CD4-positive, alpha-beta T cell treated with Interleukin-4 for 1 hour (primary cell): ENCODE measurements around the gene HIP1R.

Source experiments
- DNase-seq, 2 donors: peaks; one replicate each; pipeline ENCODE4 v3.0.0-alpha.2; 2020 to 2022

HIP1R gene

DNA sequence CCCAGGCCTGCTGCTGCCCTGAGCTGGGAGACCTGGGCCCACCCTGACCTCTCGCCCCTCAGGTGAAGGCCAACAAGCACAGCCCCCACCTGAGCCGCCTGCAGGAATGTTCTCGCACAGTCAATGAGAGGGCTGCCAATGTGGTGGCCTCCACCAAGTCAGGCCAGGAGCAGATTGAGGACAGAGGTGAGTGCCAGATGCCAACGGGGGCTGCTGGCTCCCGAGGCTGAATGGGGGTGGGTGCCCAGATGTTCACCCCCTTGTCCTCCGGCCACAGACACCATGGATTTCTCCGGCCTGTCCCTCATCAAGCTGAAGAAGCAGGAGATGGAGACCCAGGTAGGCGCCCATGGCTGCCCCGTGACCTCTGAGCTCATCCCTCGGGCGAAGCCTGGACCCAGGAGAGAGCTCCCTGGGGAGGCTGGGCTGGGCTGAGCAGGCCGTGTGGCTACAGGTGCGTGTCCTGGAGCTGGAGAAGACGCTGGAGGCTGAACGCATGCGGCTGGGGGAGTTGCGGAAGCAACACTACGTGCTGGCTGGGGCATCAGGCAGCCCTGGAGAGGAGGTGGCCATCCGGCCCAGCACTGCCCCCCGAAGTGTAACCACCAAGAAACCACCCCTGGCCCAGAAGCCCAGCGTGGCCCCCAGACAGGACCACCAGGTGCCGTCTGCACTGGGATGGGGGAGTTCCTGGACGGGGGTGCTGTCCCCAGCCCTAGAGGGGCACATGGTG lies 25.8 kb downstream of the HIP1R start:
- no peak for DNase-seq

DNA sequence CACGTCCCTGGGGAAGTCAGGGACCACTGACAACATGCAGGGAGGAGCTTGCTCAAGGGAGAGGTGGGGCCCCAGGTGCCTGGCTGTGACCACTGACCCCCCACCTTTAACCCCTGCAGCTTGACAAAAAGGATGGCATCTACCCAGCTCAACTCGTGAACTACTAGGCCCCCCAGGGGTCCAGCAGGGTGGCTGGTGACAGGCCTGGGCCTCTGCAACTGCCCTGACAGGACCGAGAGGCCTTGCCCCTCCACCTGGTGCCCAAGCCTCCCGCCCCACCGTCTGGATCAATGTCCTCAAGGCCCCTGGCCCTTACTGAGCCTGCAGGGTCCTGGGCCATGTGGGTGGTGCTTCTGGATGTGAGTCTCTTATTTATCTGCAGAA lies 26.3 kb downstream of the HIP1R start:
- no peak for DNase-seq

DNA sequence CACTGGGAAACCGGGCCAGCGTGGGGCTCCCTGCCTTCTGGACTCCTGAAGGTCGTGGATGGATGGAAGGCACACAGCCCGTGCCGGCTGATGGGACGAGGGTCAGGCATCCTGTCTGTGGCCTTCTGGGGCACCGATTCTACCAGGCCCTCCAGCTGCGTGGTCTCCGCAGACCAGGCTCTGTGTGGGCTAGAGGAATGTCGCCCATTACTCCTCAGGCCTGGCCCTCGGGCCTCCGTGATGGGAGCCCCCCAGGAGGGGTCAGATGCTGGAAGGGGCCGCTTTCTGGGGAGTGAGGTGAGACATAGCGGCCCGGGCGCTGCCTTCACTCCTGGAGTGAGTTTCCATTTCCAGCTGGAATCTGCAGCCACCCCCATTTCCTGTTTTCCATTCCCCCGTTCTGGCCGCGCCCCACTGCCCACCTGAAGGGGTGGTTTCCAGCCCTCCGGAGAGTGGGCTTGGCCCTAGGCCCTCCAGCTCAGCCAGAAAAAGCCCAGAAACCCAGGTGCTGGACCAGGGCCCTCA lies 26.9 kb downstream of the HIP1R start:
- no peak for DNase-seq

DNA sequence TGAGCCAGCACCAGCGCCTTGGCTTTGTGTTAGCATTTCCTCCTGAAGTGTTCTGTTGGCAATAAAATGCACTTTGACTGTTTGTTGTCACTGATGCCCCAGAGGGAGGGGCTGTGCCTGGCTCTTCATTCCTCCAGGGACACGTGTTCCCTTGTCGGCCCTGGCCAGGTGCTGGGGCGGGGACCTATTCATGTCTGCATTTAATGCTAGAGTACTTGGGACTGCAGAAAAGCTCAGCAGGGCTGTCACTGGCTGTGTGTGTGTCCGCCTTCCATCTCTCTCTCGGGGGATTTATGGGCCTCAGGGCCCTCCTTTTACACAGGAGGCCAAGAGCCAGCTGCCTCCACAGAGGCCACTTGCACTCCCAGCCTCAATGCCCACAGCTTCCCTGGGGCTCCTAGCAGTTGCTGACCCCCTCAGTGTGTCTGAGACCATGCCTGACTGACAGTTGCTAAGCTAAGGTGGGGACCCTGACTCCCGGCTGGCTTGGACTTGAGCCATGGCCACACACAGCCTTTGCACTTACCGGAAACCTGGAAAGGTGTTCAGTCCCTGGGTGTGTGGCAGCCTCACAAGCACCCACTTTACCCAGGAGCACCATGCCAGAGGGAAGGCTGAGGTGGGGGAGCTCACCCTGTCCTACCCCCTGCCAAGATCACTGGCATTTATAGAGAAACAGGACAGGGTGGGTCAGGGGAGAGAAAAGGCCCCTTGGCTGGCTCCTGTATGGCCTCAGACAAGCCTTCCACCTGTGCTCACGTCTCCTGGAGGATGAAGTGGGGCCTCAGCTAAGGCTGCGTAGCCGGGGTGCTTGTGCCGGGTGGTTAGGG lies 27.8 kb downstream of the HIP1R start:
- DNase-seq = peak in 1 of 2 donors; percentile 35

DNA sequence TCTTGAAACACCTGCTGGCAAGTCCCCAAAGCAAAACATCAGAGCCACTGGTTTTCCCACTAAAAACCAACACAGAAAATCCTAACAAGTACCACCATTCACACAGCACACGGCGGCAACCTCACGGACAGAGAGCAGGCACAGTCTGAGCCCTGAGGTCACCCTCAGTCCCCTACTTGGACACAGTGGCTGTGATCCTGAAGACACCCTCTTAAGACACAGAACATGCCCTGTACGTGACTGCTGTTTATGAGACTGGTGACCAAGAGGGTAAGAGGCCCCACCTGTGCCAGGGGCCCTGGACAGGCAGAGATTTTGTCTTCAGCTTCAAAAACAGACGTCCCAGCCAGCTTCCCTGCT lies 29.6 kb downstream of the HIP1R start:
- no peak for DNase-seq

DNA sequence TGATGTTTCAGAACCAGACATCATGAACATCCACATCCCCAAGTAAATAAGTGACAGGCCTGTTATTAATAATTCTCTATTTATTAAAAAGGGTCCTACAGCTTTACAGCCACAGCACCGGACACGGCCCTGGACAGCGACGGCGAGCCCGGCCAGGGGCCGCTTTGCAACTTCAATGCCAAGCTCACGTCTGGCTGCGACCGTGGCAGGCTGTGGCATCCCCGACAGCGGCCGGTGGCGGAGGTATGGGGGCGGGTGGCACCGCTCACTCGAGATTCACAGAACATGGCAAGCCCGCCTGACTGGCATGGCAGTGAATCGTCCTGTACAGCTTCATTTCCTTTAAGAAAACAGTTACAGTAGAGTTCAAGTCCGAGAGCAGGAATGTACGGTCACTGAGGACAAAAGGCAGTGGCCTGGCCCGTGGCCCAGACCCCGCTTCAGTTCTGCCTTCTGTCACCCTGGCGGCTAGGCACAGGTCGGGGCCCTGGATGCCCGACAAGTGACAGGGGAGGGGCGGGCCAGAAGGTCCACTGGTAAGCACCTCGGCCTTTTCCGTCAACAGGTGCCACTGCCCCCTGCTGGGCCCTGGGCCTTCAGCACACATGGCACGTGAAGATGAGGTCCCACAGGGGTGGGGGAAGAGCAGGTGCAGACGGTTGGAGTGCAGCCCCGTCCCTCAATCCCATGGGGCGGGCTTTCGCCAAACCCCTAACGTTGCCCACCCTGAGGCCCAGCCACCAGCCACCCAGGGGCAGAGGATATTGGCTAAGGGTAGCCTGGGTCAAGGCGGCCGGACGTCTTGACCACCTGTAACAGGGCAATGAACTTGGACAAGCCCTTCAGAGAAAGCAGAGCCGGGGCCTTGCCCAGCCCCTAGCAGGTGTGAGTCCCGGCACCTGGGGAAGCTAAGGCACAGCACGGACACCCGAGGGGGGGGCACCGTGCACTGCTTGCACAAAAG lies 30.3 kb downstream of the HIP1R start:
- DNase-seq = peak in 1 of 2 donors; percentile 38

DNA sequence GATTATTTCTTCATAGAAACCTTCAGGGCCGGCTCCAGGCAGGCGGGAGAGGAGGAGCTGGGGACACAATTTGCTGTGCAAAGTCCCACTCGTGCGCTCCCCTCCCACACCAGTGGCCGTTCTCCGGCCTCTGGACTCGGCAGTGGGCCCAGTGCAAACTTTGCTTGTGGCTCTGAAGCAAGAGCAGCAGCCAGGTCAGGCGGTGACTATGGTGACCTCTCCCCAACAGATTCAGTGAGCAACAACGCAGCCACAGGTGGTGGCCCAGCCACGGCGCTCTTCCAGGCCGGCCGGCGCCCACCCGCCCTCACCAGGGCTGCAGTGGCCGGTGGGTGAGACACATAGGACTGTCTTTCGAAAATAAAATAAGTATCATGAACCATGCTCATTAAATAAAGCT lies 31.1 kb downstream of the HIP1R start:
- DNase-seq = no peak

DNA sequence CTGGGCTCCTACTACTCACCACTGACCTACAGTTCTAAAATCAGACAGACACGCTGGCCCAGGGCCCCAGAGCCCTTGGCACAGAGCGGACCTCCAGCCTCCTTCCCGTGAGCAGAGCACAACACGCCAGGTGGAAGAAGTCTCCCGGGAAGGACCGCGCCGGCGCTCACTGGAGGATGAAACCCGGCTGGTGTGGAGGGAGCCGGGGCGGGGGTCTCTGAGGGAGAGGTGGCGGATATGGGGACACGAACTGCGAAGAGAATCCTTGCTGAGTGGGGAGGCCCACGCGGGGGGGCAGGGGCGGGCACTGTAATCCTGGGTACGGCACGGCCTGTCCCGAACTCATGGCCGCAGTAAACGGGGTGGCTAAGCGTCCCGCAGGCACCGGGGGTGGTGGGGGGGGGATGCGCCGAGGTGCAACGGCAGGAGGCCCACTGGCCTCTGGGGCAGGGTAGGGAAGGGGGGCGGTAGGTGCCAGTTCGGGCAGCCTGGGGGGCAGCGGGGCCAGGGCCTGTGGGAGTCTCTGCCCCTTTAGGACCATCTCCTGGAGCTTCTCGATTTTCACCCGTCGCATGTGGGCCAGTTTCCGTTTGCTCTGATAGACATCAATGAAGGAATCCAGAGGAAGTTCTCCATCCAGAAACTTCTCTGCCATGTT lies 31.8 kb downstream of the HIP1R start:
- no peak for DNase-seq

DNA sequence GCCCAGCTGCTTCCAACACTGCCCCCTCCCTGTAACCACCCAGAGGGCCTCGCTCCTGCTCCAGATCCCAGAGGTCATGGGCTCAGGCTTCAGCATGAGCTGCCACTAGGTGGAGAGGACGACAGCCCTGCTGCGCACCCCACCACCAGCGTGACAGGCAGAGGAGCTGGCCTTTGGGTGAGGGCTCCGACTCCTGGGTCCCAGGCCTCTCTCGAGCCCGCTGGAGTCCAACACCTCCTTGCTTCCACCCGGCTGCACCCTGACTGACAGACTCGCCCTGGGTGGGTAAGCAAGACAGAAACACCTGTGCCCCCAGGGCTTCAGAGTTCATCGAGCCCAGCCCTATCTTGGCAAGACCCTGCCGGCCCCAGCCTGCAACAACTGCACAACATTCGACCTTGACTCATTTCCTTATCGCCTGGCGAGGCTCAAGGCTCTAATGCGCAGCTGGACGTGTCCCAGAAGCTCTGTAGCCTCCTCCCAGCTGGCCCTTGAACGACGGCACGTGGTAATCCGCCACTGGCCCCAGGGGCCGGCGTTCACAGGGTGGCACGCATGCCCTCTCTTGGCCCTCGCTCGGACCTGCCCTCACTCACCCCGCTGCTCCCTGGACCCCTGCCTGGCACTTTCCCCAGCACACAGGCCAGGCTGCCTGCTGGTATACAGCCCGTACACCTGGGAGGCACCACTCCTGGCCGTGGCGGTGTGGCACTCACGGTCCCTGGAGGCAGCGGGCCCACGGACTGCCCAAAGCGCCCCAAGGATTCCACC lies 32.6 kb downstream of the HIP1R start:
- no peak for DNase-seq

DNA sequence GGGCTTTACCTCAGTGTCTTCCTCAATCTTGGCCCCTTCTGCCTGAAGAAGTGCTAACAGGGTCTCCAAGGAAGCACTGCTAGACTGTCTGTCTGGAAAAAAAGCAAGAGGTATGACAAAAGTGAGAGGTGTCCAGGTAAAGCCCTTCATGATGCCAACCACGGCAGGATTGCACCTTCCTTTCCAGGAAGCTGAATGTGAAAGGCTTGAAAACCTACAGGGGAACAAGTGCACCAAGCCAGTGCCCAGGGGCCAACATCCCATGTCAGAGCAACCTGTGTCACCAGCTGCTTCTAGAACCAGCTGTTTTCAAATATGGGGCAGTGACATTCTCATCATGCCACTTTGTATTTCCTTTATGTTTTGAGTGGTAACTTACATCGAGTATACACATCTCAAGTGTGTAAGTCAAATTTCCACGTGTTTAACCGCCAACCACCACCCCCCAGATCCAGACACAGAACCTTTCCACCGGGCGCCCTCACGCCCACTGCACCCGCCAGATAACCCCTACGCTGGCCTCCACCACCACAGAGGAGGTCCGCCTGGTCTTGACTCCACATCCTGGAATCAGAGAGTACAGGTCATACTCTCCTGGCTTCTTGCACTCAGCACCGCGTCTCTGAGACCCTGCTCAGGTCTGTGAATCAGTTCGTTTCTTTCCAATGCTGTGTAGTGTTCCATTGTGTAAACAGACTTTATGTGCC lies 33.4 kb downstream of the HIP1R start:
- no peak for DNase-seq

DNA sequence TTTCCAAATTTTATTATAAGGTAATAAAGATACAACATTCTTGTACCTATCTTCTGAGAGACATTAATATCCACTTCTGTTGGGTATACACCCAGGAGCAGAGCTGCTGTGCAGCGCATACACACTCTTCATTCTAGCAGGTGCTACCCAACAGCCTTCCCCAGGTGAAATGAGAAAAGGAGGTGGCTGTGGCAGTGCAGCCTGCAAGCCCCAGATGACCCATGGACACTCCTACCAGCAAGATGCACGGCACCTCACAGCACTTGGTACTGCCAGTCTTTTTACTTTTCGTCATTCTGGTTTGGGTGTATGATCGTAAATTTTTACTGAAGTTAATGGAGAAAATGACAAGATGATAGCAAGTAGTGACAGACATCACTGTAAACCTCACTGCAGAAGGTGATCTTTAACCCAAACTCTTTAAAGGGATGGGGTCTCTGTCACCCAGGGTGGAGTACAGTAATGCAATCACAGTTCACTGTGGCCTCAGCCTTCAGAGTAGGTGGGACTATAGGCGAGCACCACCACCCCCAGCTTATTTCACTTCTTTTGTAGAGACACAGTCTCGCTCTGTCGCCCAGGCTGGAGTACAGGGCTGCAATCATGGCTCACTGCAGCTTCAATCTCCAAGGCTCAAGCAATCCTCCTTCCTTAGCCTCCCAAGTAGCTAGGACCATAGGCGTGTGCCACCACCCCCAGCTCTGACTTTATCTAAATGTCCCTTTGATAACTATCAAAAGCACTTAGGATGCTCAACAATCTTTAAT lies 34.1 kb downstream of the HIP1R start:
- no peak for DNase-seq

DNA sequence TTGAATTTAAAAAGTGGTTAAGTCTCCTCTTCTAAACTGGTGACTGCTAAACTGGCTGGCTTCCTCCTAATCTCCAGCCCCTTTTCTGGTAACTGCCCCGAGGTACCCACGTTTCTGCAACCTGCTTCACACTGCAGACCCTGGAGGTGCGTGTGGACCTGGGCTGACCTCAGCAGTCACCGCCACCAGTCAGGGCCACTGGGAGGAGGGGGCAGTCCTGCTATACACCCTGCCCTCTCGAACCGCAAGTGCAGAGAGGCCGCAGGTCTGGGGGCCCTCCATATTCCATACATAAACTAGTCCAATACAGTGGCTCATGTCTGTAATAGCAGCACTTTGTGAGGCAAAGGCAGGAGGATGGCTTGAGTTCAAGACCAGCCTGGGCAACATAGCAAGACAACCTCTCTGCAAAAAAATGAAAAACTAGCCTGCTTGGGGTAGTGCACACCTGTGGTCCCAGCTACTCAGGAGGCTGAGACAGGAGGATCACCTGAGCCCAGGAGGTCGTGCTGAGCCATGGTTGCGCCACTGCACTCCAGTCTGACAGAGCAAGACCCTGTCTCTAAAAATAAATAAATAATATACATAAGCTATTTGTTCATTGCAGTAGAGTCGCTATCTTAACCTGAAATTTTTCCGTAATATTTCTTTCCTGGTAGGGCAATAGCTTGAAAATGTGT lies 35.0 kb downstream of the HIP1R start:
- DNase-seq = no peak

DNA sequence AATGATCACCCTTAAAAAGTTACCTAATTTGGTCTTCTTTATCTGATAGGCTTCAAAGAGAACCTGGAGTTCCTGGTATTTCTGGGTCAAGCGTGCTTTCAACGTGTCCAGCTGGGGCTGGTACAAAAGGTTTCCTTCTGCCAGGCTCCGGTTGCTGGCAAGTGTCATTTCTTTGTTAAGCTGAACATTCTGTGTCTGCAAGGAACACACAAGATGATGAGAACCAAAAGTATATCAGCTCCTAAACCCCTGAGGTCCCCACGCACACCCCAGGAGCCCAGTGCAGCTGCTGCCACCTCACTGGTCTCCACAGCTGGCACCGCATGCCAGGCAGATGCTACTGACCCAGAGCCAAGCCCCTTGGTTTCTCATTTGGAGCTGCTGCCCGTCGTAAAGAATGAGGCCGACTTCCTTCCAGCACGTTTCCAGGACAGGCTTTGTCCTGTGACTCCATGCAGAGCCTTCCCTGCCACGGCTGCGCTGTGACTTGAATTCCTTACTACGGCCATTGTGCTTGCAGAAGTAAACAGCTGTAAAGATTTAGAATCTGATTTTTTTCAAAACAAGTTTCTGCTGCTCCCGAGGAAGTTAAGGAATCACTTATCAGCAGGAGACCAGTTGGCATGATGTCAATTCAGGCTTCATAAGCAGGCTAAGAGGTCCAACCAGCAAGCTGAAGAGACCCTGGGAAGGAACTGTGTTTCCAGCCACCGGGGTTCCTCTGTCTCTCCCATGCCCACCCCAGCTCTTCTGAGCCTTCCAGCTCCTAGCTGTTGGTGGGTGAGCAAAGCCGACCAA lies 35.8 kb downstream of the HIP1R start:
- no peak for DNase-seq

DNA sequence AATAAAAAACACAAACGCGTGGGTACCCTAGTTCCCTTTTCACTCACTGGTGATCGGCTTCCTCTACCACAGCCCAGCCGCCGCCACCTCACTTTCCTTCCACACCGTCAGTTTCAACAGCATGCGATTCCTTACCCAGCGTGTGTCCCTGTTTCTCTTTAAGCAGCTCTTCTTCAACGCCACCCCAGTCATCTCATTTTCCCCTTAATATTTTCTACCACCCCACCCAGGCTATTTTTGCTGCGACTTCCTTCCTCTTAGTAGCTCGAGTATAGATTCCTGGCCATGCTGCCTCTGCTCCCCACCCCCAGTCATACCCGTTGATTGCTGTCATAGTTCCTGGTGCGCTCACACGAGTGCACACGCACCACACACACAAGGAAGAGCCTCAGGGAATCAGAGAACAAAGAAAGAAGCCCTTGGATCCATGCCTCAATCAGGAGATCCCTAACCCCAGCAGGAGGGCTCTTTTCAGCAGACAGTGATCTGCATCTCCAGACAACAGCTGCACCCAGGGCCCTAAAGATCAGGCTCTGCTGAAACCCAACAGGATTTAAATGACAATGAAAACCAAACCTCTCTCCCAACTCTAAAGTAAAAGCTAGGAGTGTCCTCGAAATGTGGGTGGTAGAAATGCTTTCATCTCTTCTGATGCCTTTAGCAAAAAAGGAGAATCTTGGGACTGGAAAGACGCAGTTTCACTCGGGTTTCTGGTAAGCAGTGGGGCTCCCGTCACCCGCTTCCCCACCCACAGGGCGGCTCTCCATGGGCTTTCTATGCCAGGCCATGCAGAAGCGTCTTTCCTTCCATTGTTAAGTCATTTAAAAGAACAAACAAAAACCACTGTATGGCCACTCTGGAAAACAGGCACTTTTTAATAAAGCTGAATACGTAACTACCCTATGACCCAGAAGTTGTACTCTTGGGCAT lies 36.9 kb downstream of the HIP1R start:
- DNase-seq = peak; percentile 51 to 73

DNA sequence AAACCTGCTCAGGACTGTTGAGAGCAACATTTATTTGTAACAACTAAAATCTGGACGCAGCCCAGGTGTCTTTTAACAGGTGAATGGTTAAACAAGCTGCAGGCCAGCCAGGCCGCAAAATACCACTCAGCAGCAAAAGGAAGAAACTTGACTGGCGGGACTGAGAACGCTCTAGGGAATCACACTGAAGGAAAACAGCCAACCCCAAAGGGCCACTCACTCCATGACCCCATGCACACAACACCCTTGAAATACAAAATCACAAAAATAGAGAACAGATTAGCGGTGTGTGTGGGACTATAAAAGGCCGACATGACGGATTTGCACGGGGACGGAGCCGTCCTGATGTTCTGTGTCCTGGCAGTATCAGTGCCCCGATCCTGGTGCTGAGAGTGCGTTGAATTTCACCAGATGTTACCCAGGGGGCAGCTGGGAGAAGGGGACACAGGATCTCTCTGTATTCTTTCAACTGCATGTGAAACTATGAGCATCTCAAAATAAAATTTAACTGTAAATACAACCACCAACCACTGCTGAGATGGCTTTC lies 37.6 kb downstream of the HIP1R start:
- no peak for DNase-seq

DNA sequence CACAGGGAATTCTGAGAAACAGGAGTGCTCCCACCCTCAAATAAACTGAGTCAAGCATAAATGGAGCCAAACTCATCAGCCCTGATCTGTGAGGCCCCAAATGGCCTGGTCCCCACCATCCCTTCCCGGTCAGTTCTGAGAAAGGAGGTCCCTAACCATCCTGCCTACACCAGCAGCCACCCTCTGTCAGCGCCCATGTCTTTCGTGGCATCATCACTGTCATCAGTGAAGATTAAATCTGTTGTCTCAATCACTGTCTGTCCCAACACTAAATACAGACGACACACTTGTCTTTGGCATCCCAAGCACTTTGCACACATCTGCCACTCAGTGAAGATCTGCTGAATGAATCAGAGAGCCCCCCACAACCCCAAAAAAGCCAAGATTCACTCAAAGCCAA lies 38.3 kb downstream of the HIP1R start:
- DNase-seq = no peak

DNA sequence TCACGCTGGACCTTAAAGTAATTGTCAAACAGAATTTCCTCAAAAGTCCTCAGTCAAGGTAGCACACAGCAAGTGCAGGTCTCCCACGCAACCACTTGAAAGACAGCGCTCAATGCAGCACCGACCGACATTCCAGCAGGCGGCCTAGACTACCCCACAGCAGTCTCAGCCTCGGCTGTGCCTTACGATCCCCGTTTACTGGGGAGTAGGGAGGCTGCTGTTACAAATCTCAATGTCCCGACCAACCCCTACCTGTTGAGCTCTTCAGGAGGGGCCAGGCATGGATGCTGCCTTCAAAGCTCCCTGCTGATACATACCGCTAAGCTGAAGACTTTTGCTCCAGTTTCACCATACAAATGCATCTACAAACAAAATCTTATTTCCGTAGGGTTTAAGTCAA lies 38.8 kb downstream of the HIP1R start:
- DNase-seq = peak in 1 of 2 donors; percentile 45
